ENCODE results near the gene PAQR3.

DNA sequence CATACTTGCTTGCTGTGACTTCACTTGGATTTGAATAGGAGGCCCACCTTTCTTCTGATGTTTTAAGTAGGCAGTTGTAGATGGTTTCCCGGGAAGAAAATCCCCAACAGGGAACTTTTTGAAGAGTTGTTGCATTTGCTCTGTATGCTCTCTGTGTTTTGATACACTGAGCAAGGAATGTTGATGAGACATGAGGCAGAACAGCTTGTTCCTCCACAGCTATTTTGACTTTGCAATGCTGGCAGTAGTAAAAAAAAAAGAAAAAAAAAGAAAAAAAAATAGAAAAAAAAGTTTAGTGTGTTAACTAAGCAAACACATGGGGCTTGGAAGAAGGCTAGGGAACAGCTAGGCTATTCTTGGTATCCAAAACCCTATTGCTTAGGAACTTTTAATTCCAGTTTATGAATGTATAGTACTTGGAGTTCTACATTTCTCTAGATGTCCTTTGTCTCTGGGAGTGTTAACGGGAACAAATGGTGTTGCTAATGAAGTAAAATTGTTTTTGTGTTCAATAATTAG, 23.4 kb upstream of the PAQR3 start:
- no peak for TF ChIP-seq CTCF (conservative IDR thresholded peaks at IDR 0.05 in 1 of 2, IDR thresholded peaks at IDR 0.05 in 1 of 2; ENCODE audit: extremely low read depth in 1 of 2, insufficient read depth in 1 of 2, low read depth in 1 of 2, low read length in 2 of 2)
- no peak for TF ChIP-seq EZH2 (IDR thresholded peaks at IDR 0.05; ENCODE audit: borderline replicate concordance, low read length)
